A673 (cell line): ENCODE data around the gene PRR5.

Experiments
- CTCF ChIP-seq: fragments of 300-800, 200-600 bp; sonication (generic); conservative IDR thresholded peaks from 2 replicates; pipeline ENCODE4 v1.5.1; 2017; ENCODE audit warnings: low read depth, mild to moderate bottlenecking, antibody characterized with exemption, low read length, moderate library complexity, mixed read lengths
- EZH2 ChIP-seq: fragments of 200-600 bp; sonication (generic); IDR thresholded peaks from 2 replicates; pipeline ENCODE4 v1.6.1; 2017; ENCODE audit warnings: borderline replicate concordance, low read depth, mild to moderate bottlenecking, mixed read lengths, antibody characterized with exemption, low read length; ENCODE audit not compliant: poor library complexity, severe bottlenecking

GRCh38 chr22:44728761-44729324, 26.8 kb downstream of the PRR5 start:
- TF ChIP-seq EZH2: no peak
- no peak for TF ChIP-seq CTCF
